ENCODE results near the gene INTS13.
A peak's percentile ranks its signal among the peaks of the same experiment; 100 is the strongest.
"Not testable (repeated sequence)": the region's sequence is repeated elsewhere in the genome, so short reads cannot be mapped to it uniquely, and the experiment has no call there.

Gene INTS13

GRCh38 chr12:26937863-26938700 lies at the start of gene INTS13, which contains the start of gene FGFR1OP2:
INTS13 (minus strand) TSS chr12:26937981; CDS start chr12:26936803, 1,178 bp downstream.
FGFR1OP2 (plus strand) TSS chr12:26938470; CDS start chr12:26954159, 15,689 bp downstream.
- DNase-seq, result peak; percentile 96

- no peak for DNase-seq
Observed at GRCh38 chr12:26982866-26983265, 45.1 kb upstream of the INTS13 start.

- DNase-seq, result no peak
Observed at GRCh38 chr12:26979733-26980132, 42.0 kb upstream of the INTS13 start.

GRCh38 chr12:26978801-26979200 lies 41.0 kb upstream of the INTS13 start:
- no peak for DNase-seq

GRCh38 chr12:26976687-26977086 lies 38.9 kb upstream of the INTS13 start:
- no peak for DNase-seq

- DNase-seq, result peak; percentile 47
Observed at GRCh38 chr12:26971963-26972362, 34.2 kb upstream of the INTS13 start.

- no peak for DNase-seq
Observed at GRCh38 chr12:26970136-26970535, 32.4 kb upstream of the INTS13 start.

GRCh38 chr12:26966842-26967241 lies 29.1 kb upstream of the INTS13 start:
- no peak for DNase-seq

GRCh38 chr12:26963413-26963812 lies 25.6 kb upstream of the INTS13 start:
- DNase-seq, result no peak

GRCh38 chr12:26961803-26962202 lies 24.0 kb upstream of the INTS13 start:
- DNase-seq, result no peak

- DNase-seq, result not testable (repeated sequence)
Observed at GRCh38 chr12:26961391-26961790, 23.6 kb upstream of the INTS13 start.

- DNase-seq, result no peak
Observed at GRCh38 chr12:26954027-26954426, 16.2 kb upstream of the INTS13 start.

GRCh38 chr12:26953447-26953846 lies 15.7 kb upstream of the INTS13 start:
- no peak for DNase-seq

- no peak for DNase-seq
Observed at GRCh38 chr12:26948309-26948708, 10.5 kb upstream of the INTS13 start.

GRCh38 chr12:26941215-26941594 lies 3.4 kb upstream of the INTS13 start:
- DNase-seq, result no peak

GRCh38 chr12:26940516-26941214 lies 2.9 kb upstream of the INTS13 start:
- no peak for DNase-seq

- no peak for DNase-seq
Observed at GRCh38 chr12:26939953-26940352, 2.2 kb upstream of the INTS13 start.

GRCh38 chr12:26939192-26939832 lies 1.5 kb upstream of the INTS13 start:
- no peak for DNase-seq

- no peak for DNase-seq
Observed at GRCh38 chr12:26938701-26939062, 901 bp upstream of the INTS13 start.

GRCh38 chr12:26937443-26937862 lies 328 bp downstream of the INTS13 start:
- DNase-seq, result no peak

GRCh38 chr12:26936559-26937442 lies 980 bp downstream of the INTS13 start:
- no peak for DNase-seq

- DNase-seq, result no peak
Observed at GRCh38 chr12:26935636-26936378, 2.0 kb downstream of the INTS13 start.

Measured in stimulated activated CD4-positive, alpha-beta T cell treated with anti-CD3 and anti-CD28 coated beads, Interleukin-4, amount 100 ng/mL, for 1 hour (primary cell).